Activated CD4-positive, alpha-beta T cell treated with anti-CD3 and anti-CD28 coated beads, Interleukin-2, Interleukin-6, amounts not matched to agents 100 ng/mL and 50 ng/mL, durations not matched to agents 16 hours and 8 hours (primary cell): ENCODE data around the gene TMED1.
"Not testable (repeated sequence)": the region's sequence is repeated elsewhere in the genome, so short reads cannot be mapped to it uniquely, and the experiment has no call there.

Experiments used
- DNase-seq: peaks from one replicate; pipeline ENCODE4 v3.0.0-alpha.2; 2020

Gene TMED1

DNA sequence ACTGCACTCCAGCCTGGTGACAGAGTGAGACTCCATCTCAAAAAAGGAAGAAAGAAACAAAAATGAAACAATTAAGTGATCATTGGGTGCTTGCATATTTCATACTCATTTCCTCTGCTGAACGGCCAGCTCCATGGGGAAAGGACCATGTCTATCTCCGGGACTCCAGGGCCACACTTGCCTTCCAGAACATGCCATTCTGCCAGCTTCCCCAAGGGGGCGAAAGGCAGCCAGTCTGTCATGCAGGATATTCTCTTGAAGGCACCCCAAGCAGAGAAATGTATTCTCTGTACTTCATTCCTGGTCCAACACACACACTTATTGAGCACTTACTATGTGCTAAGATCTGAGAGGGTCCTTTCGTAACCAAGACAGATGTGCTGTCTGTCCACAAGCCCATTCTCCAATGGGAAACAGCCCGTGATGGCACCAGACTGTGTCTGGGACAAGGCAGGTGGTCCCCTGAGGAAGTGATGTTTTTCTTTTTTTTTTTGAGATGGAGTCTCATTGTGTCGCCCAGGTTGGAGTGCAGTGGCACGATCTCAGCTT is 25.2 kb upstream of the TMED1 start:
- peak; percentile 47 for DNase-seq

GRCh38 chr19:10858204-10858828 is 22.3 kb upstream of the TMED1 start:
- DNase-seq: peak; percentile 46

- DNase-seq: not testable (repeated sequence)
Measured at GRCh38 chr19:10856899-10857298, 20.9 kb upstream of the TMED1 start.

- DNase-seq: peak; percentile 54
Measured at GRCh38 chr19:10855879-10856522, 20.0 kb upstream of the TMED1 start.

DNA sequence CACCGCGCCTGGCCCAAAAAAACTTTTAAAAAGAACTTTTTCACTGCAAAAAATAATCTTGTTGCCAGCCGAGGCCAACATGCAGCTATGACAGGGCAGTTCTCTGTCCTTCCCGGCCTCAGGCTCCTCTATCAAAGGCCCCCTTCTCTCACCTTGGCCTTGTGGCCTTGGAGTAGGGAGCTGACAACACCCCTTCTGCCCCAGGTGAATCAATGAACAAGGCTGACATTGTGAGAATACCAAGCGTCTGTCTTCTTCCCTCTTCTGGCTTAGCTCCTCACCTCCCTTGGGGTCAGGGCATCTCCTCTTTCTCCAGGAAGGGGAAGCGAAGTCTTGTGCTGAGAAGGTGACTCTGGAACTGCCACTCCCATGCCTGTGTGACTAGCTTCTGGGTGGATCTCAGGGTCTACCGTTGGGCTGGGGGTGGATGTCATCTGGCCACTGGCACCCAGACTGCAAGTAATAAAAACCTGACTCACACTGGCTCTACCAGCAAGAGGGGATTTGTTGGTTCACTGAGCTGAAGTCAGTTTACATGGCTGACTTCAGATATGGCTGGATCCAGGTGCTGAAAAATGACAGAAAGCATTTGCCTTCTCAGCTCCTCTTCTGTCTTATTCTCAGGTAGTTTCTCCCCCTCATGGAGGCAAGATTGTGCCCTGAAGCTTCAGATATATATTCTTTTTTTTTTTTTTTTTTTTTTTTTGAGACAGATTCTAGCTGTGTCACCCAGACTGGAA is 18.5 kb upstream of the TMED1 start:
- no peak for DNase-seq

GRCh38 chr19:10852941-10853340 is 16.9 kb upstream of the TMED1 start:
- no peak for DNase-seq

DNA sequence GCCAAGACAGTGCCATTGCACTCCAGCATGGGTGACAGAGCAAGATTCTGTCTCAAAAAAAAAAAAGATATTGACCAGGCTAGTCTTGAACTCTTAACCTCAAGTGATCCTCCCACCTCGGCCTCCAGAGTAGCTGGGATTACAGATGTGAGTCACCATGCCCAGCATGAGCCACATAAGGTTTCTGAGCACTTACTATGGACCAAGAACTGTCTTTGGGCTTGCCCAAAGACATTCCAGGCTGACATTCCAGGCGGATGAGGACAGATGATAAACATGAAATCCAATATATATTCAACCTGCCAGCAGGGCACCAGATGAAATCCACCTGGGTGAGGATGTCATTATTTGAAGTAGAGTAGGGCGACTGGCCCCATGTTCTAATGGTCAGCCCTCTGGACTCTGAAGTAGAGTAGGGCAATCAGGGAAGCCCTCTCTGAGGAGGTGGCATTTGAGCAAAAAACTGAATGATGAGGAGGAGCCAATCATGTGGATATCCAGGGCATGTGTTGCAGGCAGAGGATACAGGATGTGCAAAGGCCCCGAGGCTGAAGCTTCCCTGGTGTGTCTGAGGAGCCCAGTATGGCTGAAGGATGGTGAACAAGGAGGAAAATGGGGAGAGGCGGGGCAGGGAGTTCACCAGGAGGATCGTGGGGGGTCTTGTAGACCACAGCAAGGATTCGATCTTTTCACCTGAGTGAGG is 16.2 kb upstream of the TMED1 start:
- DNase-seq: no peak

- DNase-seq: no peak
Measured at GRCh38 chr19:10850631-10851030, 14.6 kb upstream of the TMED1 start.

- no peak for DNase-seq
Measured at GRCh38 chr19:10848230-10848856, 12.3 kb upstream of the TMED1 start, which contains the start of gene C19orf38. C19orf38 (plus strand) TSS chr19:10848415; CDS start chr19:10848509, 94 bp downstream.

GRCh38 chr19:10846500-10847202 is 10.6 kb upstream of the TMED1 start:
- DNase-seq: no peak

DNA sequence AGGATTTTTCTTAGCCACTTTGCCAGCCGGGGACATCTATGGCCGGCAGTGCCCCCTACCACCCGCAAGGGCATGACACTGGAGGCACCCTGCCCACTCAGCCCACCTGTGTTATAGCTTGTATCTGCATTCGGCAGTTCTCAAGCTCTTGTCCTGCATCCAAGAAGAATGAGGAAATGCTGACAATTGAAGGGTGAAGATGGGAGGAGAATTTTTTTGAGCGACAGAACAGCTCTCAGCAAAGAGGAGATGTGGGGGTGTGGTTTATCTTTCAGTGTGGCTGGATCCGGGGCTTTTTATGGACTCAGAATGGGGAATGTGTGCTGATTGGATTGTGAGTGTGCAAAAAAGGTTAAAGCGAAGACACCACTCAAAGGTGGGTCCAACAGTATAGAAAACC is 6.8 kb upstream of the TMED1 start:
- DNase-seq: no peak

- no peak for DNase-seq
Measured at GRCh38 chr19:10839114-10840050, 3.4 kb upstream of the TMED1 start.

- no peak for DNase-seq
Measured at GRCh38 chr19:10838377-10838776, 2.4 kb upstream of the TMED1 start.

GRCh38 chr19:10837649-10838048 is 1.6 kb upstream of the TMED1 start:
- DNase-seq: not testable (repeated sequence)

- DNase-seq: peak; percentile 90
Measured at GRCh38 chr19:10836479-10837330, 693 bp upstream of the TMED1 start.

DNA sequence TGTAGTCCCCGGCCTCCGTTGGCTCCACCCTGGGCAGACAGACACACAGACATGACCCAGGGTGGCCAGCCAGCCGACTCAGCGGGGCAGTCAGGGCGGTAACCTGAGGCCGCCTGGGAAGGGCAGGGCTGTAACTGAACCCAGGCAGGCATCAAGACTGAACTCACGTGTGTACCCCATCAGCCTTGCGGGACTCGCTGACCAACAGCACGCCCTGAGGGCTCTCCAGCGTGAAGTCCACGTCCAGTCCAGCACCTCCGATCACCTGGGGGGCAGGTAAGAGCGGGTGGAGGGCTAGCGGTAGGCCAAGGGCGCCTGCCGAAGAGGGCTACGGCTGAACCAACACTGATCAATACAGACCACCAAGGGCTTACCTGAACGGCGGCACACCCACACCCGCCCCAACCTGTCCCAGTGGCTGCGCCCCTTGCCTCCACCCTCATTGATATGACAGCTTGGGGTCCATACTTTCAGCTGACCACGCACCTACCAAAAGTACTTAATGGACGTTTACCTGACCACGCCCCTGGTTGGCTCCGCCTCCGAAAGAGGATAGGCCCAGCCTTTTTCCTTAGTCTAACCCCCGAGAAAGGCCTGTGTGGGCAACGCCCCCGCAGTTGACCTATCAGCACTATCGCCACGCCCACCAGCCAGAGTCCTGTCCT is 791 bp downstream of the TMED1 start:
- DNase-seq: no peak

DNA sequence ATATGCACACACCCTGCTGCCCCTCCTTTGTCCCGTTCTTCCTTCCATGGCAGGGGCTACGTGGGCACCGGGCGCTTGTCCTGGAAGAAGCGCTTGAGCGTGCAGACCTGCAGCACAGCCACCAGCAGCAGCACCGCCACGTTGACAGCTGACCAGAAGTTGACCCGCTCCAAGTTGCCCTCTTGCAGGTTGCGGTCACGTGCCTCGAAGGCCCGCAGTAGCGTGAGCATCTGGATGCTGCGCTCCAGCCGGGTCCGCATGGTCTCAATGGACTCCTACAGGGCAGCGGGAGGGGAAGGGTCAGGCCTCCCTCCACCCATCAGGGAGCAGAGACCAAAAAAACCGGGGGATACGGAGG is 3.1 kb downstream of the TMED1 start:
- DNase-seq: no peak

- no peak for DNase-seq
Measured at GRCh38 chr19:10831987-10832938, 3.7 kb downstream of the TMED1 start.
